SK-N-SH treated with all-trans-retinoic acid at 6 μM for 48 hours (cell line): ENCODE measurements around the gene RAD51B.

ENCODE experiments used
- ARNTL ChIP-seq: fragments of 450-650 bp; formaldehyde crosslinking; IDR thresholded peaks from 2 replicates; pipeline ENCODE4 v1.5.0; 2020; ENCODE audit warnings: low read depth, mild to moderate bottlenecking, moderate library complexity, borderline replicate concordance
- TOX ChIP-seq: fragments of 250-450 bp; sonication (Bioruptor Pico); IDR thresholded peaks from 2 replicates; pipeline ENCODE4 v1.8.0; 2021; ENCODE audit warnings: mild to moderate bottlenecking, moderate library complexity, borderline replicate concordance
- ZNF565 ChIP-seq: fragments of 450-650 bp; formaldehyde crosslinking; conservative IDR thresholded peaks from 2 replicates; pipeline ENCODE4 v1.5.0; 2020; ENCODE audit warnings: low read depth, mild to moderate bottlenecking, moderate library complexity
- ZNF8 ChIP-seq: fragments of 450-650 bp; formaldehyde crosslinking; IDR thresholded peaks from 2 replicates; pipeline ENCODE4 v1.5.0; 2020; ENCODE audit warnings: mild to moderate bottlenecking, moderate library complexity
- TF ChIP-seq, protein P1 (sequence below): fragments of 250-450 bp; sonication (Bioruptor Pico); IDR thresholded peaks from 2 replicates; pipeline ENCODE4 v1.5.1; 2020; ENCODE audit warnings: low read depth, mild to moderate bottlenecking, moderate library complexity
- TF ChIP-seq, protein P2 (sequence below): fragments of 250-450 bp; sonication (Bioruptor Pico); IDR thresholded peaks from 2 replicates; pipeline ENCODE4 v1.5.0; 2020; ENCODE audit warnings: mild to moderate bottlenecking, moderate library complexity

DNA sequence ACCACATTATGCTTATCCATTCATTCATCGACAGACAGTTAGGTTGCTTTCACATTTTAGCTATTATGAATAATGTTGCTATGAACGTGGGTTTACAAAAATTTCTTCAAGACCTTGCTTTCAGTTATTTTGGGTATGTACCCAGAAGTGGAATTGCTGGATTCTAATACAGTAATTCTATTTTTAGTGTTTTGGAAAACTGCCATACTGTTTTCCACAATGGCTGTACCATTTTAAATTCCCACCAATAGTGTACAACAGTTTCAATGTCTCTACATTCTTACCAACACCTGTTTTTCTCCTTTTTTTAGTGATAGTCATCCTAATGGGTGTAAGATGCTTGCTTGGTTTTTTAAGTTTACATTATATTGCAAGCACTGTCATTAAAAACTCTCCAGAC lies 825.8 kb downstream of the RAD51B start:
- TF ChIP-seq ARNTL (no peak), ZNF565 (CRISPR knock-in tag) (no peak), TOX (no peak), ZNF8 (CRISPR knock-in tag) (no peak)
- TF ChIP-seq, protein P1, sequence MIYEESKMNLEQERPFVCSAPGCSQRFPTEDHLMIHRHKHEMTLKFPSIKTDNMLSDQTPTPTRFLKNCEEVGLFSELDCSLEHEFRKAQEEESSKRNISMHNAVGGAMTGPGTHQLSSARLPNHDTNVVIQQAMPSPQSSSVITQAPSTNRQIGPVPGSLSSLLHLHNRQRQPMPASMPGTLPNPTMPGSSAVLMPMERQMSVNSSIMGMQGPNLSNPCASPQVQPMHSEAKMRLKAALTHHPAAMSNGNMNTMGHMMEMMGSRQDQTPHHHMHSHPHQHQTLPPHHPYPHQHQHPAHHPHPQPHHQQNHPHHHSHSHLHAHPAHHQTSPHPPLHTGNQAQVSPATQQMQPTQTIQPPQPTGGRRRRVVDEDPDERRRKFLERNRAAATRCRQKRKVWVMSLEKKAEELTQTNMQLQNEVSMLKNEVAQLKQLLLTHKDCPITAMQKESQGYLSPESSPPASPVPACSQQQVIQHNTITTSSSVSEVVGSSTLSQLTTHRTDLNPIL (CRISPR knock-in tag) = no peak
- TF ChIP-seq, protein P2, sequence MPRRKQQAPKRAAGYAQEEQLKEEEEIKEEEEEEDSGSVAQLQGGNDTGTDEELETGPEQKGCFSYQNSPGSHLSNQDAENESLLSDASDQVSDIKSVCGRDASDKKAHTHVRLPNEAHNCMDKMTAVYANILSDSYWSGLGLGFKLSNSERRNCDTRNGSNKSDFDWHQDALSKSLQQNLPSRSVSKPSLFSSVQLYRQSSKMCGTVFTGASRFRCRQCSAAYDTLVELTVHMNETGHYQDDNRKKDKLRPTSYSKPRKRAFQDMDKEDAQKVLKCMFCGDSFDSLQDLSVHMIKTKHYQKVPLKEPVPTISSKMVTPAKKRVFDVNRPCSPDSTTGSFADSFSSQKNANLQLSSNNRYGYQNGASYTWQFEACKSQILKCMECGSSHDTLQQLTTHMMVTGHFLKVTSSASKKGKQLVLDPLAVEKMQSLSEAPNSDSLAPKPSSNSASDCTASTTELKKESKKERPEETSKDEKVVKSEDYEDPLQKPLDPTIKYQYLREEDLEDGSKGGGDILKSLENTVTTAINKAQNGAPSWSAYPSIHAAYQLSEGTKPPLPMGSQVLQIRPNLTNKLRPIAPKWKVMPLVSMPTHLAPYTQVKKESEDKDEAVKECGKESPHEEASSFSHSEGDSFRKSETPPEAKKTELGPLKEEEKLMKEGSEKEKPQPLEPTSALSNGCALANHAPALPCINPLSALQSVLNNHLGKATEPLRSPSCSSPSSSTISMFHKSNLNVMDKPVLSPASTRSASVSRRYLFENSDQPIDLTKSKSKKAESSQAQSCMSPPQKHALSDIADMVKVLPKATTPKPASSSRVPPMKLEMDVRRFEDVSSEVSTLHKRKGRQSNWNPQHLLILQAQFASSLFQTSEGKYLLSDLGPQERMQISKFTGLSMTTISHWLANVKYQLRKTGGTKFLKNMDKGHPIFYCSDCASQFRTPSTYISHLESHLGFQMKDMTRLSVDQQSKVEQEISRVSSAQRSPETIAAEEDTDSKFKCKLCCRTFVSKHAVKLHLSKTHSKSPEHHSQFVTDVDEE (CRISPR knock-in tag) = no peak
